H1 (cell line): Measurements from ENCODE around the gene RAD51B. TPM values are rescaled to one million over a fixed set of nuclear protein-coding genes. Genes with fewer than 3 reads are reported as not detected.

Source experiments
- EGR1 ChIP-seq: IDR thresholded peaks from 2 replicates; pipeline ENCODE4 v1.6.1; 2011; ENCODE audit warnings: low read depth, low read length, borderline replicate concordance
- polyA plus RNA-seq, 7 experiments: library from polyadenylated mRNA; depleted of rRNA in 3 of 7; stranded (reverse) in 5 of 7; unstranded in 2 of 7; fragments of >200 nt in 5 of 7; fragments of 200-250 nt in 2 of 7; gene quantifications; 1 replicate in 5 of 7; 2 replicates in 1 of 7; 4 replicates in 1 of 7; pipeline versions ENCODE4 v1.2.1 to v1.2.3, GENCODE V29; 2011 to 2013; ENCODE audit warnings: missing spikeins in 2 of 7, mixed read lengths in 2 of 7
- total RNA-seq: library from RNA; stranded (reverse); fragmentation: NEBNext Ultra II Directional; extraction: Animal tissue kit (Norgen Biotek cat#: 25700); gene quantifications from 2 replicates; pipeline ENCODE4 v1.2.1, GENCODE V29; 2021

Gene RAD51B
- total and polyA plus RNA-seq, 2 of the 8 experiments (the other 6 are each of a cell fraction or from before 2014, with no cell fraction given) = 3.9 to 14.9 TPM

DNA sequence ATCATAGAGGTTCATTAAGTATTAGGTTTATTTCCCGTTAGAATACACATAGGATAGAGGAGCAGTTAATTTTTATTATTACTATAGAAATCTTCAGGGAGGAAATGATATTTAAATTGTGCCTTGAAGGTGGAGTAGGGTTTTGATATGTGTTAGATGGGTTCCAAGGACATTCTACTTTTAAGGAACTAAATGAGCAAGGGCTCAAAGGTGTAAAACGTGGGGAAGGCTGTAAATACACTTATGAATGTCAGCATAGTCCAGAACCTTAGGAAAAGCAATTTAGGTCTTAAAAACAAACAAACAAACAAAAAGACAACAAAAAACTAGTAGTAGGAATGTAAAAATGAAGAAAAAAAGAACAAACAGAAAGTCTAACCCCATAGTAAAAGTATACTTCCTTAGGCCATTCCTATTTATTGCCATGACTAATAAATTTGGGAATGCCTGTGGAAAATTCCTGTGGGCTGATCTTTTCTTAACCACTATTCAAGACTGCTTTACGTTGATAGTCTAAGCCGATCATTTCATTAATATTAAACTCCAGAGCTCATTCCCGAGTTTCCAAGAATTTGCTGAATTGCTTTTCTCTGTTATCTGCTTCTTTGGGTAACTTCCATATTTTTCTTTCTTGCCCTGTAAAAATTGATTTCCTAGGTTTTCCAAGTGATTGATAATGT is 180.3 kb downstream of the RAD51B start (continued):
- TF ChIP-seq EGR1 = no peak
